PC-9 (cell line): Measurements from ENCODE around the gene GKN1. TPM values are rescaled to one million over a fixed set of nuclear protein-coding genes. Genes with fewer than 3 reads are reported as not detected.

ENCODE experiments used
- BruUV-seq: library from RNA; stranded (reverse); fragments of 400-500 nt; replicated peaks from 2 replicates; lab custom pipeline; 2021; lab: Mats Ljungman, UMichigan
- CTCF ChIA-PET: fragments of 300-600 bp; sonication (Branson Sonifier 250); formaldehyde crosslinking; loops from one replicate; lab custom pipeline; 2022; ENCODE audit warnings: antibody characterized with exemption; lab: Charles Lee
- POLR2A ChIA-PET: fragments of 300-600 bp; sonication (Branson Sonifier 250); formaldehyde crosslinking; loops from one replicate; lab custom pipeline; 2022; ENCODE audit warnings: antibody characterized with exemption; ENCODE audit not compliant: unreplicated experiment; lab: Charles Lee
- DNase-seq, 2 experiments: peaks; one replicate each; pipeline versions ENCODE4 v3.0.0 to v3.0.0-alpha.2; 2015 to 2022; ENCODE audit warnings: mixed read lengths in 1 of 2
- H2AFZ ChIP-seq: fragments of 200-600 bp; sonication (generic); 2 replicates; pipeline ENCODE4 v1.8.1; 2017; ENCODE audit warnings: antibody characterized with exemption
- H3F3A ChIP-seq: fragments of 200-600 bp; sonication (generic); 2 replicates; pipeline ENCODE4 v1.8.1; 2017; ENCODE audit warnings: antibody characterized with exemption, mild to moderate bottlenecking, low read depth; ENCODE audit not compliant: insufficient read depth
- H3K27ac ChIP-seq: fragments of 200-600 bp; sonication (generic); 2 replicates; pipeline ENCODE4 v1.6.1; 2016; ENCODE audit warnings: mixed run types
- H3K27me3 ChIP-seq: fragments of 200-600 bp; sonication (generic); 2 replicates; pipeline ENCODE4 v1.6.1; 2016; ENCODE audit warnings: low read depth, mixed run types; ENCODE audit not compliant: insufficient read depth
- H3K36me3 ChIP-seq: fragments of 200-600 bp; sonication (generic); 2 replicates; pipeline ENCODE4 v1.6.1; 2016; ENCODE audit warnings: low read depth, mixed run types
- H3K4me1 ChIP-seq: fragments of 200-600 bp; sonication (generic); replicated peaks from 2 replicates; pipeline ENCODE4 v1.6.1; 2016; ENCODE audit warnings: mixed run types; ENCODE audit not compliant: insufficient read depth
- H3K4me2 ChIP-seq: fragments of 200-600 bp; sonication (generic); 2 replicates; pipeline ENCODE4 v1.6.1; 2017; ENCODE audit warnings: mixed run types
- H3K4me3 ChIP-seq: fragments of 200-600 bp; sonication (generic); 2 replicates; pipeline ENCODE4 v1.6.1; 2016; ENCODE audit warnings: mixed run types
- H3K79me2 ChIP-seq: fragments of 200-600 bp; sonication (generic); 2 replicates; pipeline ENCODE4 v1.6.1; 2017; ENCODE audit warnings: low read depth, mixed run types
- H3K9me2 ChIP-seq: fragments of 200-600 bp; sonication (generic); 2 replicates; pipeline ENCODE4 v1.8.1; 2017; ENCODE audit warnings: mild to moderate bottlenecking; ENCODE audit not compliant: insufficient read depth
- H3K9me3 ChIP-seq: fragments of 200-600 bp; sonication (generic); 2 replicates; pipeline ENCODE4 v1.8.1; 2016; ENCODE audit warnings: low read depth; ENCODE audit not compliant: insufficient read depth
- H4K20me1 ChIP-seq: fragments of 200-600 bp; sonication (generic); 2 replicates; pipeline ENCODE4 v1.8.1; 2017; ENCODE audit not compliant: insufficient read depth
- CTCF ChIP-seq: fragments of 200-600 bp; sonication (generic); conservative IDR thresholded peaks from 2 replicates; pipeline ENCODE4 v1.6.1; 2017; ENCODE audit warnings: mixed run types, antibody characterized with exemption, mild to moderate bottlenecking, moderate library complexity
- EZH2 ChIP-seq: fragments of 200-600 bp; sonication (generic); IDR thresholded peaks from 2 replicates; pipeline ENCODE4 v1.8.0; 2017; ENCODE audit warnings: antibody characterized with exemption, low read depth
- intact Hi-C: fragments of 100-400 bp; cut with micrococcal nuclease; formaldehyde crosslinking; loops from one replicate; pipeline ENCODE4 v1.10.0; 2022; ENCODE audit not compliant: unreplicated experiment
- total RNA-seq: library from RNA; stranded (reverse); gene quantifications from 2 replicates; pipeline ENCODE4 v1.2.3, GENCODE V29; 2021

The GKN1 gene
- total RNA-seq, 1 experiment from 2014 or later = not detected

- Histone ChIP-seq H3K27ac (no peak overlapping the region), H3K79me2 (no peaks in the 10 kb centered on the region), H3K9me3 (no peaks in the 10 kb centered on the region), H3K4me3 (no peak overlapping the region), H2AFZ (no peak overlapping the region), H3K4me2 (no peak overlapping the region), H3K36me3 (no peaks in the 10 kb centered on the region), H3K27me3 (no peaks in the 10 kb centered on the region), H3K4me1 (no peaks in the 10 kb centered on the region), H3F3A (no peaks in the 10 kb centered on the region), H3K9me2 (no peaks in the 10 kb centered on the region), H4K20me1 (no peaks in the 10 kb centered on the region)
- ChIA-PET CTCF (no interaction called here), POLR2A (no interaction called here)
- BruUV-seq = no TSS peak
- TF ChIP-seq EZH2 = no peak
- no peak for TF ChIP-seq CTCF
- no peak for DNase-seq
- intact Hi-C loops = no loop called here
These were observed 43.2 kb upstream of the GKN1 start for GRCh38 chr2:68931149-68931711.

GRCh38 chr2:68931799-68932198 is 42.6 kb upstream of the GKN1 start:
- H3K9me2 ChIP-seq = no peaks in the 10 kb centered on the region

GRCh38 chr2:68932402-68932801 is 42.0 kb upstream of the GKN1 start:
- Histone ChIP-seq H3K4me1 (no peaks in the 10 kb centered on the region), H3K27me3 (no peaks in the 10 kb centered on the region), H4K20me1 (no peaks in the 10 kb centered on the region), H2AFZ (no peak overlapping the region), H3K36me3 (no peaks in the 10 kb centered on the region), H3K9me3 (no peaks in the 10 kb centered on the region), H3K4me2 (no peak overlapping the region), H3K9me2 (no peaks in the 10 kb centered on the region), H3K4me3 (no peak overlapping the region), H3F3A (no peaks in the 10 kb centered on the region), H3K27ac (no peak overlapping the region), H3K79me2 (no peaks in the 10 kb centered on the region)
- TF ChIP-seq EZH2 = no peak
- no peak for TF ChIP-seq CTCF
- POLR2A ChIA-PET = no interaction called here
- no TSS peak for BruUV-seq
- no peak for DNase-seq
- CTCF ChIA-PET = no interaction called here
- intact Hi-C loops = no loop called here

More at GRCh38 chr2:68931799-68932198, 42.6 kb upstream of the GKN1 start:
- Histone ChIP-seq H3F3A (no peaks in the 10 kb centered on the region), H3K36me3 (no peaks in the 10 kb centered on the region), H3K27ac (no peak overlapping the region), H3K4me3 (no peak overlapping the region), H3K4me1 (no peaks in the 10 kb centered on the region), H2AFZ (no peak overlapping the region), H3K79me2 (no peaks in the 10 kb centered on the region), H3K4me2 (no peak overlapping the region), H4K20me1 (no peaks in the 10 kb centered on the region), H3K27me3 (no peaks in the 10 kb centered on the region), H3K9me3 (no peaks in the 10 kb centered on the region)
- intact Hi-C loops = no loop called here
- CTCF ChIA-PET = no interaction called here
- no peak for DNase-seq
- POLR2A ChIA-PET = no interaction called here
- no peak for TF ChIP-seq CTCF
- TF ChIP-seq EZH2 = no peak
- BruUV-seq = no TSS peak
